ENCODE measurements around the gene ELAVL1.

ELAVL1 gene

DNA sequence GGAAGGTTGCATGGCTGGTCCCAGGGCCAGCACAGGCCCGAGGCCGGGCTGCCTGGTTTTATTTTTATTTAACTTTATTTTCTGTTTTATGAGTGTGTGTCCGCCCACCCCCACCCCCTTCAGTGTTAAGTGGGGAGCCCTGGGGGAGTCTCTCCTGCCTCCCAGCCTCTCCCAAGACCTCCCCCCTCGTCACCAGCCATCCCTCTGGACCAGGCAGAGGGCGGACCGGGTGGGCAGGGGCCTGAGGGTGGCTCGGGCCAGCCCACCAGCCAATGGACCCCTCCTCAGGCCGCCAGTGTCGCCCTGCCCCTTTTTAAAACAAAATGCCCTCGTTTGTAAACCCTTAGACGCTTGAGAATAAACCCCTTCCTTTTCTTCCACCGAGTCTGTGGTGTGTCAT, 91.3 kb downstream of the ELAVL1 start:
- no peak for DNase-seq

DNA sequence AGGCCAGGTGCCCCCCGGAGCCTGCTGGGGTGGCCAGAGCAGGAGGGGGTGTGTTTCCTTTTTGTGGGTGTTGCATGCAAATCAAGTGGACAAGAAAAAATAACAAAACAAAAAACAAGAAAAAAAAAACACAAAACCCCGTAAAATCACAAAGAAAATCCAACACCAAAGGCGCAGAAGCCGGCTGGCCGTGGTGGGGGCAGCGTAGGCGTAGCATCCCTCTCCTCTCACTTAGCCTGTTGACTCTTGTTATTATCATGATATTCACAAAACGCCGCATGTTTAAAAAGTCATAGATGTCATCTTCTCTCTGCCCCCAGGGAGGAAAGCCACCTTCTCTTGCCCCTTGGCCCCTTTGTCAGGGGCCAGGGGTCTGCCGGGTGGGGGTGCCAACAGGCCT, 91.8 kb downstream of the ELAVL1 start:
- no peak for DNase-seq

DNA sequence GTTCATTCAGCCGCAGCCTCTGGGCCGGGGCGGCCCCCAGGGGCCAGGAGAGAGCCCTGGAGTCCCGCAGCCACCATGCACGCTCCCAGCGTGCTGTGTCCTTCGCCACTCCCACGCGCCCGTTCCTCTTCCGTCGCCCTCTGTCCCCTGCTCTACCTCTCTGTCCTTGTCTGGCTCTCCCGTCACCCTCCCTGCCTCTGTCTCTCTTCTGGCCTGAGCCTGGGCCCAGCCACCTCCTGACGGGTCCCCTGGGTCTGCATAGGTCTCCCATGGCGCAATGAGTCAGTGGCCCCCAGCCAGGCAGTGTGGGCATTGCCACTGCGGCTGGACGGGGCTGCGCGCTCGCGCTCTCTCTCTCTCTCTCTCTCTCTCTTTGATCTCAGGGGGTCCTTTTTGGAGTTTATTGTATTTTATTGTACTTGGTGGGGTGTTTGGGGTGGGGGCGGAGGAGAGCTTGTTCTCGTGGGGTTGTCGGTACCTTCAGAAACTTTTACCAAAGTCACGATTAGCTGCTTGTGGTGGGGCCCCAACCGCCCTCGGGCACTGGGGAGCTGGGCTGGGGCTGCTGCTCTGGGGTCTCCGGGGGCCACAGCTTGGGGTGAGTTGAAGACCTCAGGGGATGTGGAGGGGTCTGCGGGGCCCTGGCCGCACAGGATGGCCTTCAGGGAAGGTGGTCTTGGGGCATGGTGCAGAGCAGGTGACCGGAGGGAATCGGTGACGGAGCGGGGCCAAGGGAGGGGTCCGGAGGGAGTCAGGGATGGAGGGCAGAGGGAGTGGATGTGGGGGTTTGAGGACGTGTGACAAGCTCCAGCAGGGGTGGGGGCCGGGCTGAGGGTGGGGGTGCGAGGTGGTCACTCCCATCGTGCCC, 92.5 kb downstream of the ELAVL1 start:
- DNase-seq: no peak

DNA sequence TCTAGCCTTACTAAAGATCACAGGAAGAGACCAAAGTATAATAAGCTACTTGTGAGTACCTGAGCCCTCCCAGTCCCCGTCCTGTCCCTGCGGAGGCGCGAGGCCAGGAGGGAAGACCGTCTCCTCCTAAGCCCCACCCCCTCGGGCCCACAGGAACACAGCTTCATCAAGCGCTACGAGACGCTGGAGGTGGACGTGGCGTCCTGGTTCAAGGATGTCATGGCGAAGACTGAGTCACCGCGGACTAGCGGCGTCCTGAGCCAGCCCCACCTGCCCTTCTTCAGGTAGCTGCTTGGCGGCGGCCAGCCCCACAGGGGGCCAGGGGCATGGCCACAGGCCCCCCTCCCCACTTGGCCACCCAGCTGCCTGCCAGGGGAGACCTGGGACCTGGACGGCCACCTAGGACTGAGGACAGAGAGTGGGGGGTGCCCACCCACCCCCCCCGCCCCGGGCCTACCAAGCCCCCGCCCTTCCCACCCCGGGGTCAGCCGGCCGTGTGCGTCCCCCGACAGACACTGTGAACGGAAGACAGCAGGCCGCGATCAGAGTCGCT, 93.2 kb downstream of the ELAVL1 start:
- DNase-seq: no peak

DNA sequence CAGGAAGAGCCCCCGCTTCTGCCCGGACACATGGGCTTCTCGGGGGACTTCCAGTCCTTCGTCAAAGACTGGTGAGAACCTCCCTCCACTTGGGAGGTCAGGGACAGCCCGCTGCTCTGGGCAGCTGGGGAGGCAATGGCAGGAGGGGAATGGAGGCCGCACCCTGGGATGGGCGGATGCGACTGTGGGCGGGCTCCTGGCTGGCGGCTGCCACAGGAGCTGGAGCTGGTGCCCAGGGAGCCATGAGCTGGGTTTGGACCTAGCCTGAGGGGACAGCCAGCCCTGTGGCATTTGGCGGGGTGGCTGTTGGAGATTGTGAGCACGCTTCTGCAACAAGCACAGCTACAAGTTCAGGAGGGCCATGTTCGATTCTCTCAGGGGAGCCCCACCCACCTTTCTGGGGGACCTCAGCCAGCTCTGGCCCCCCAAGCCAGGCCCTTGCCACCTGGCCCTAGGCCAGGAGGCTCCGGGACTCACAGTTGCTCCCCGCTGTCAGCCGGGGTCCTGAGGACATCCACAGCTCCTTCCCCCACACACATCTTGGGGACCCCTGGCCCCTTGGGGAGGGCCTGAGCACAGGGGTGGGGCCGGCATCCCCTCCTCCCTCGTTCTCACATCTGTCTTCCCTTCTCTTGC, 93.8 kb downstream of the ELAVL1 start:
- DNase-seq: no peak

DNA sequence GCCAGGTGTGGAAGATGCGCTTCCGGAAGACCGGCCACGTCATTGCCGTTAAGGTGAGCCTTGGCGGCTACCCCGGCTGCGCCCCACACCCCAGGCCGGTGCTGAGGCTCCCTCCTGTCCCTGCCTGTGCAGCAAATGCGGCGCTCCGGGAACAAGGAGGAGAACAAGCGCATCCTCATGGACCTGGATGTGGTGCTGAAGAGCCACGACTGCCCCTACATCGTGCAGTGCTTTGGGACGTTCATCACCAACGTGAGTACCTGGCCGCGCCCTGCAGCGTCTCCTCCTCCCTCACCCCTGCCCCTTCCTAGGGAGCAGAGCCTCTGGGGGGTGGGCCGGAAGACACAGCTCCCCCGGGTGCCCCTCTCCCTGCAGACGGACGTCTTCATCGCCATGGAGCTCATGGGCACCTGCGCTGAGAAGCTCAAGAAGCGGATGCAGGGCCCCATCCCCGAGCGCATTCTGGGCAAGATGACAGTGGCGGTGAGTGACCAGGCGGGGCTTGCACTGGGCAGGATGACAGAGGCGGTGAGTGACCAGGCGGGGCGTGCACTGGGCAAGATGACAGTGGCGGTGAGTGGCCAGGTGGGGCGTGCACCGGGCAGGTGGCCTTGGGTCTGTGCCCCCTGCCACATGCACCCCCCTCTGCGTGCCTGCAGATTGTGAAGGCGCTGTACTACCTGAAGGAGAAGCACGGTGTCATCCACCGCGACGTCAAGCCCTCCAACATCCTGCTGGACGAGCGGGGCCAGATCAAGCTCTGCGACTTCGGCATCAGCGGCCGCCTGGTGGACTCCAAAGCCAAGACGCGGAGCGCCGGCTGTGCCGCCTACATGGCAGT, 94.9 kb downstream of the ELAVL1 start:
- DNase-seq: no peak

DNA sequence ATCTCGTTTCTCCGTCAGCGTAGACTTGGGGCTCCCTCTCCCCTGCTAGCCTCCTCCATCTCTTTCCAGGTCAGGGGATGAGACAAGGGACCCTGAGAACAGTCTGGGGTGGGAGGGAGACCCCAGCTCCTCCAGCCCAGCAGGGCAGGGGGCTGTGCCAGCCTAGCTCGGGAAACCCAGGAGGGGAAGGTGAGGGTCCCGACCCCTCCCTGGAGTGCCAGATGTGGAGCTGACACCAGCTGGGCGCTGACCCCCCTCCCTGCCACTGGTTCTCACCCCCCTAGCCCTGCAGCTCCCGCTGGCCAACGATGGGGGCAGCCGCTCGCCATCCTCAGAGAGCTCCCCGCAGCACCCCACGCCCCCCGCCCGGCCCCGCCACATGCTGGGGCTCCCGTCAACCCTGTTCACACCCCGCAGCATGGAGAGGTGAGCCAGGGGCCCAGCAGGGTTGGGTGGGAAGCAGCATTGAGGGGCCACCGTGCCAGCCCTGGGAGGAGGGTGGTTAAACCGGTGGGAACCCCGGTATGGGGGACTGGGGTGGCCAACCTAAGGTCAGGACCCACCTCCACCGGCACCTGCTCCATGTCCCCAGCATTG, 95.9 kb downstream of the ELAVL1 start:
- DNase-seq: no peak

DNA sequence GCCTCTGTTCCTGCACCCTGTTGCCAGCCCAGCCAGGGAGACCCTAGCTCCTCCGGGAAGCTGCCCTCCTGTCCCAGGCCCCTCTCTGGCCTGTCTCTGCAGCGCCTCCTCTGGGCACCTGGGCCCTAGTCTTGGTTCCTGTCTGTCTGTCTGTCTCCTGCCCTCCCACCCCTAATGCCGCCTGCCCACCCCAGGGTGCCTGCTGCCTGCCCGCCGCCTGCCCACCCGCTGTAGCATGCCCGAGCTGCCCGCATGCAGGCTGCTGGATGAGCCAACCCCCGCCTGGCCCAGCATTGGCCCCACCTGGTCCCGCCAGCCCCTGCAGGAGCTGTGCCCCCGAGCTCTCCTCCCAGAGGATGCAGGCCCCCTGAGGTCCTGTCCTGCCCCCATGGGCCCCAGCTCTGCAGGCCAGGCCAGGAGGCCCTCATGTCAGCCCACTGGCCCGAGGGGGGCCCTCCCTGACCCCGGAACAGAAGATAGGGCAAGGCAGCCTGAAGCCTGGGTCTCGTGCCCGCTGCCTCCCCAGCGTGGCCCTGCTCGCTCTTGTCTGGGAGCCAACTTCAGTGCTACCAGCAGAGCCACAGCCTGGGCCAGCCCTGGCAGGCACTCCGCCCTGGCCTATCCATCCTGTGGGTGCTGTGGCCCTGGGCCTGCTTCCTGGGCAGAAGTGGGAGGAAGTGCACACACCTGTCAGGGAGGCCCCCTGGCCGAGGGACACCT, 96.5 kb downstream of the ELAVL1 start:
- DNase-seq: no peak
